Heart left ventricle (tissue), 16 donors: ENCODE data around the gene ANXA9. TPM values are rescaled to one million over a fixed set of nuclear protein-coding genes. Genes with fewer than 3 reads are reported as not detected.

Experiments
- ATAC-seq, 4 donors: fragments of 200-7000 bp; cut with Tn5 transposase; one replicate each; pipeline ENCODE4 v1.9.1; 2020 to 2022; ENCODE audit warnings: moderate library complexity in 4 of 4, mild to moderate bottlenecking in 3 of 4, moderate number of reproducible peaks in 1 of 4
- DNase-seq, 5 donors: peaks; one replicate each; pipeline ENCODE4 v3.0.0-alpha.2; 2020
- H3K27ac ChIP-seq, 12 donors: fragments of 200-600 bp; sonication (generic) in 4 of 12; one replicate each; pipeline versions ENCODE4 v1.5.0 to v1.8.0; 2016 to 2022; ENCODE audit warnings: mild to moderate bottlenecking in 2 of 12
- H3K27me3 ChIP-seq, 9 donors: fragments of 200-600 bp; sonication (generic) in 2 of 9; one replicate each; pipeline versions ENCODE4 v1.5.1 to v1.8.0; 2016 to 2022; ENCODE audit warnings: mild to moderate bottlenecking in 3 of 9
- H3K36me3 ChIP-seq, 9 donors: fragments of 200-600 bp; sonication (generic) in 2 of 9; one replicate each; pipeline versions ENCODE4 v1.5.0 to v1.8.0; 2018 to 2022; ENCODE audit warnings: mild to moderate bottlenecking in 2 of 9
- H3K4me1 ChIP-seq, 12 donors: fragments of 200-600 bp; sonication (generic) in 4 of 12; one replicate each; pipeline versions ENCODE4 v1.5.0 to v1.8.0; 2016 to 2022; ENCODE audit warnings: mild to moderate bottlenecking in 3 of 12
- H3K4me3 ChIP-seq, 12 donors: fragments of 200-600 bp; sonication (generic) in 4 of 12; one replicate each; pipeline versions ENCODE4 v1.5.0 to v1.8.0; 2017 to 2022; ENCODE audit warnings: mild to moderate bottlenecking in 9 of 12, moderate library complexity in 4 of 12
- H3K9me3 ChIP-seq, 12 donors: fragments of 200-600 bp; sonication (generic) in 4 of 12; one replicate each; pipeline versions ENCODE4 v1.5.0 to v1.8.0; 2016 to 2022; ENCODE audit warnings: mild to moderate bottlenecking in 1 of 12
- CTCF ChIP-seq, 12 donors: fragments of 200-600 bp; sonication (generic) in 4 of 12; IDR thresholded peaks; one replicate each; pipeline versions ENCODE4 v1.5.0 to v1.8.0; 2018 to 2022; ENCODE audit warnings: antibody characterized with exemption in 12 of 12, mild to moderate bottlenecking in 5 of 12
- POLR2A ChIP-seq, 2 donors: fragments of 450-650 bp; IDR thresholded peaks; one replicate each; pipeline ENCODE4 v1.6.1; 2017; ENCODE audit warnings: antibody characterized with exemption in 2 of 2, mild to moderate bottlenecking in 2 of 2, moderate library complexity in 2 of 2
- WGBS, 4 donors: extraction: QIAGEN DNeasy Blood & Tissue Kit in 2 of 4; methylation state at CpG; one replicate each; pipeline versions ENCODE4 v1.1.5 to v1.1.7; 2013 to 2018; 5-methylcytosine and 5-hydroxymethylcytosine counted together
- intact Hi-C, 10 donors: fragments of 100-400 bp; cut with DNase I; formaldehyde crosslinking; loops; one replicate each; pipeline versions ENCODE4 v1.11.1 to v1.14.2; 2022
- polyA plus RNA-seq, 2 donors: library from polyadenylated mRNA; stranded (reverse); fragments of 200-250 nt; gene quantifications; one replicate each; pipeline ENCODE4 v1.2.3, GENCODE V29; 2013
- total RNA-seq, 9 donors: library from RNA; depleted of rRNA in 2 of 9; stranded (reverse); fragments of >200 nt in 2 of 9; fragmentation: NEBNext Ultra II Directional in 3 of 9; extraction: Animal tissue kit (Norgen Biotek cat#: 25700) in 3 of 9; gene quantifications; one replicate each; pipeline versions ENCODE4 v1.1.0 to v1.2.4, GENCODE V29; 2016 to 2023
- donor health status: ischemic (EF 13 %, LVEDD 7.1; RV severe dilation, severe dysfunction).
- donor health status: healthy with polysubstance abuse.
- donor health status: DM: no; HTN: yes; CAD: no.
- donor health status: DM: no; HTN: no; CAD: no.
- donor health status: ischemic (EF 25% LVEDD 6.9; RV normal size, moderate dysfunction).
- donor health status: ischemic (EF 25% LVEDD 5.7; RV mildly dilated, moderate dysfunction).
- donor health status: healthy.
- donor health status: DM: yes; HTN: yes; CAD: no.
- donor health status: ischemic (EF 35%, LVEDD 5.7; RV mildly dilated, moderate dysfunction).
- donor health status: nonischemic (EF 11% LVEDD 7.7; RV severe dilation, severe dysfunction).
- donor health status: DM: yes; HTN: yes; CAD: no.
- donor health status: PGD.
- donor health status: ischemic (EF 29% LVEDD 5.4; RV normal size, mild dysfunction).
- donor health status: nonischemic (EF 23%, LVEDD 6.1; RV moderate dilation, normal function).

Gene ANXA9
- total and polyA plus RNA-seq, 11 donors: 0.12 to 2.0 (median 0.21) TPM; not detected in 6

GRCh38 chr1:150973836-150974579, 8.1 kb upstream of the ANXA9 start:
- Histone ChIP-seq H3K27me3 (no peaks in the 10 kb centered on the region), H3K27ac (peak overlapping the region; percentile 91 to 99 (median 95)), H3K9me3 (no peaks in the 10 kb centered on the region), H3K36me3 (peaks cover 0 to 2% (median 0%) of the 10 kb centered on the region in 9 donors), H3K4me1 (peaks cover 0 to 85% (median 47%) of the 10 kb centered on the region in 12 donors), H3K4me3 (peak overlapping the region; percentile 75 to 99 (median 92))
- intact Hi-C loops: loop anchor here in 3 of 10 donors (5.0 kb wide), 2 partner anchors 47 to 97 kb away; partner anchors contain the start of genes SETDB1 (in 3 of the 3) and ARNT (in 1 of the 3)
- 0 to 1% (median 1%) methylated on average over 22 to 67 of the region's 67 CpGs for WGBS, 4 donors
- ATAC-seq (peak in 3 of 4 donors; percentile 3 to 18 (median 16)), DNase-seq (peak; percentile 32 to 81 (median 50))
- peak in 1 of 12 donors; percentile 9 for TF ChIP-seq CTCF (IDR thresholded peaks at IDR 0.05)
- no peak for TF ChIP-seq POLR2A (IDR thresholded peaks at IDR 0.05)

DNA sequence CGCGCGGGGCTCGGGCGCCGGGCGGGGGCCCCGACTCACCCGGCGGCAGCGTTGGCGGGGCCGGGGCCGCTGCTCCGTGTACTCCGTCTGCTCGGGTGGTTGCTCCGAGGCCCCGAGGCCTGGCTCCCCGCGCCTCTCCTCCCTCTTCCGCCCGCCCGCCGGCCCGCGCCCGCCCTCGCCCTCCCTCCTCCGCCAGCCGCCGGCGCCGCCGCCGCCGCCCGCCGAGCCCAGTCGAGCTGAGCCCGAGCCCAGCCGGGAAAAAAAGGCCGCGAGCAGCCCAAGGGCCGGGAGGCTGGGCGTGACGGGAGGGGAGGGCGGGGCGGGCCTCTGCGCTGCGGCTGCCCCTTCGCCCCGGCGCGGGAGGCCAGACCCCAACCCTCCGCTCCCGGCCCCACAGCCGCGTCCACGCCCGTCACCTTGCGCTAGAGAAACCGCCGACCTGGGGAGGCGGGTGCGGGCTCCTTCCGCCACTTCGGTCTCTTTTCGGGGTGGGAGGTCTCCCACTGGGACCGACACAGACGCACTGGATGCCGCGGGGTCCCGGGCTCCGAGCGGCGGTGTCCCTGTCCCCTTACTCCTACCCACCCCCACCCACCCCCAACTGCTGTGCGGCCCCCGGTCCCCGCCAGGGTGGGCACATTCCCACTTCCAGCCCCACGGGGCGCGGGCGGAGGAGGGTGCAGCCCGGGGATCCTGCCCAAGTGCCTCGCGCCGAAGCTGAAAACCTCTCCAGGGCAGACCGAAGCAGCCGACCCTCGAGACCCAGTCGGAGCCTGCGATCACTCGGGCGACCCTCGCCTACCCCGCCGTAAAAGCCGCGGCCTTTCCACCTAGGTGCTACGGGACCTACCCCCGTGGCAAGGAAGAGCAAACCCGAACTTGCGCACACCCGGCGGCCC, 7.3 kb upstream of the ANXA9 start, which contains the start of gene CERS2:
TSS of gene CERS2 (minus strand) at position 256 of the 899 bp plus-strand sequence. CDS start 5,745 bp downstream, outside the sequence.
- H3K27me3 ChIP-seq: no peaks in the 10 kb centered on the region
- intact Hi-C loops: loop anchor here in 3 of 10 donors (5.0 kb wide), 2 partner anchors 48 to 98 kb away; partner anchors contain the start of genes SETDB1 (in 3 of the 3) and ARNT (in 1 of the 3)
- no peak for TF ChIP-seq POLR2A (IDR thresholded peaks at IDR 0.05)
- TF ChIP-seq CTCF (IDR thresholded peaks at IDR 0.05): no peak
- no peaks in the 10 kb centered on the region for H3K9me3 ChIP-seq
- ATAC-seq (peak; percentile 25 to 75 (median 62)), DNase-seq (peak; percentile 83 to 92 (median 89))
- WGBS, 4 donors: 0 to 12% (median 4%) methylated on average over 14 to 106 of the region's 106 CpGs
- peak within 1 kb of the TSS; percentile 75 to 99 (median 92) for H3K4me3 ChIP-seq
- peaks cover 0 to 89% (median 47%) of the 10 kb centered on the region in 12 donors for H3K4me1 ChIP-seq
- peak within 1 kb of the TSS; percentile 91 to 99 (median 95) for H3K27ac ChIP-seq
- H3K36me3 ChIP-seq: no peaks in the 10 kb centered on the region

- DNase-seq (no peak), ATAC-seq (no peak)
- TF ChIP-seq CTCF (IDR thresholded peaks at IDR 0.05) (no peak), POLR2A (IDR thresholded peaks at IDR 0.05) (no peak)
- no peaks in the 10 kb centered on the region for H3K9me3 ChIP-seq
- peak overlapping the region in 4 of 12 donors; percentile 59 to 86 (median 70) for H3K27ac ChIP-seq
- 93 to 96% (median 93%) methylated on average over 9 of the region's 9 CpGs for WGBS, 4 donors
- H3K4me1 ChIP-seq: peaks cover 0 to 74% (median 33%) of the 10 kb centered on the region in 12 donors
- peak overlapping the region in 1 of 12 donors; percentile 19 for H3K4me3 ChIP-seq
- H3K36me3 ChIP-seq: no peaks in the 10 kb centered on the region
- intact Hi-C loops: no loop called here
- no peaks in the 10 kb centered on the region for H3K27me3 ChIP-seq
Observed at GRCh38 chr1:150976401-150976821, 5.7 kb upstream of the ANXA9 start.
